ENCODE measurements around the gene HSBP1L1. TPM values are rescaled to one million over a fixed set of nuclear protein-coding genes. Genes with fewer than 3 reads are reported as not detected.

HSBP1L1 gene
- total and polyA plus RNA-seq, 4 donors = 12.2 to 61.0 (median 26.4) TPM

- peak overlapping the region; percentile 33 to 47 for H3K27ac ChIP-seq (ENCODE audit: low read depth in 1 of 2, low read length in 2 of 2)
- no peaks in the 10 kb centered on the region for H3K9me3 ChIP-seq (ENCODE audit: control insufficient read depth in 4 of 4, low read length in 3 of 4)
- H3K9ac ChIP-seq (ENCODE audit: low read depth in 1 of 2, low read length in 2 of 2) = peak overlapping the region in 1 of 2 donors; percentile 4
- peaks cover 51 to 97% (median 92%) of the 10 kb centered on the region in 4 donors for H3K4me1 ChIP-seq (ENCODE audit: control insufficient read depth in 4 of 4, insufficient read depth in 4 of 4, low read length in 3 of 4)
- 50% methylated on average over 17 of the region's 17 CpGs for WGBS
- DNase-seq (ENCODE audit: low spot score) = no peak
- no peak overlapping the region for H3K4me3 ChIP-seq (ENCODE audit: low read depth in 1 of 3, low read length in 3 of 3)
- H3K36me3 ChIP-seq (ENCODE audit: control insufficient read depth in 4 of 4, insufficient read depth in 3 of 4, low read depth in 1 of 4, low read length in 3 of 4) = peaks cover 3 to 14% (median 8%) of the 10 kb centered on the region in 4 donors
- H3K27me3 ChIP-seq (ENCODE audit: control insufficient read depth in 4 of 4, insufficient read depth in 4 of 4, low read length in 3 of 4) = no peaks in the 10 kb centered on the region
- no peak for TF ChIP-seq GABPA (IDR thresholded peaks at IDR 0.05 in 1 of 2, conservative IDR thresholded peaks at IDR 0.05 in 1 of 2)
- no peak for TF ChIP-seq YY1 (IDR thresholded peaks at IDR 0.05)
- no peak for TF ChIP-seq HNF4A (conservative IDR thresholded peaks at IDR 0.05)
- no peak for TF ChIP-seq FOXA1 (IDR thresholded peaks at IDR 0.05)
- TF ChIP-seq, protein P1, sequence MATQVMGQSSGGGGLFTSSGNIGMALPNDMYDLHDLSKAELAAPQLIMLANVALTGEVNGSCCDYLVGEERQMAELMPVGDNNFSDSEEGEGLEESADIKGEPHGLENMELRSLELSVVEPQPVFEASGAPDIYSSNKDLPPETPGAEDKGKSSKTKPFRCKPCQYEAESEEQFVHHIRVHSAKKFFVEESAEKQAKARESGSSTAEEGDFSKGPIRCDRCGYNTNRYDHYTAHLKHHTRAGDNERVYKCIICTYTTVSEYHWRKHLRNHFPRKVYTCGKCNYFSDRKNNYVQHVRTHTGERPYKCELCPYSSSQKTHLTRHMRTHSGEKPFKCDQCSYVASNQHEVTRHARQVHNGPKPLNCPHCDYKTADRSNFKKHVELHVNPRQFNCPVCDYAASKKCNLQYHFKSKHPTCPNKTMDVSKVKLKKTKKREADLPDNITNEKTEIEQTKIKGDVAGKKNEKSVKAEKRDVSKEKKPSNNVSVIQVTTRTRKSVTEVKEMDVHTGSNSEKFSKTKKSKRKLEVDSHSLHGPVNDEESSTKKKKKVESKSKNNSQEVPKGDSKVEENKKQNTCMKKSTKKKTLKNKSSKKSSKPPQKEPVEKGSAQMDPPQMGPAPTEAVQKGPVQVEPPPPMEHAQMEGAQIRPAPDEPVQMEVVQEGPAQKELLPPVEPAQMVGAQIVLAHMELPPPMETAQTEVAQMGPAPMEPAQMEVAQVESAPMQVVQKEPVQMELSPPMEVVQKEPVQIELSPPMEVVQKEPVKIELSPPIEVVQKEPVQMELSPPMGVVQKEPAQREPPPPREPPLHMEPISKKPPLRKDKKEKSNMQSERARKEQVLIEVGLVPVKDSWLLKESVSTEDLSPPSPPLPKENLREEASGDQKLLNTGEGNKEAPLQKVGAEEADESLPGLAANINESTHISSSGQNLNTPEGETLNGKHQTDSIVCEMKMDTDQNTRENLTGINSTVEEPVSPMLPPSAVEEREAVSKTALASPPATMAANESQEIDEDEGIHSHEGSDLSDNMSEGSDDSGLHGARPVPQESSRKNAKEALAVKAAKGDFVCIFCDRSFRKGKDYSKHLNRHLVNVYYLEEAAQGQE (IDR thresholded peaks at IDR 0.05) = no peak
- no peak for TF ChIP-seq RXRA (IDR thresholded peaks at IDR 0.05)
- no peak for TF ChIP-seq HNF4G (IDR thresholded peaks at IDR 0.05)
- no peak for TF ChIP-seq MAX (IDR thresholded peaks at IDR 0.05)
- no peak for TF ChIP-seq ZBTB33 (IDR thresholded peaks at IDR 0.05)
- TF ChIP-seq JUND (IDR thresholded peaks at IDR 0.05) = no peak
These were observed 19.1 kb upstream of the HSBP1L1 start for GRCh38 chr18:79945118-79946042.

DNA sequence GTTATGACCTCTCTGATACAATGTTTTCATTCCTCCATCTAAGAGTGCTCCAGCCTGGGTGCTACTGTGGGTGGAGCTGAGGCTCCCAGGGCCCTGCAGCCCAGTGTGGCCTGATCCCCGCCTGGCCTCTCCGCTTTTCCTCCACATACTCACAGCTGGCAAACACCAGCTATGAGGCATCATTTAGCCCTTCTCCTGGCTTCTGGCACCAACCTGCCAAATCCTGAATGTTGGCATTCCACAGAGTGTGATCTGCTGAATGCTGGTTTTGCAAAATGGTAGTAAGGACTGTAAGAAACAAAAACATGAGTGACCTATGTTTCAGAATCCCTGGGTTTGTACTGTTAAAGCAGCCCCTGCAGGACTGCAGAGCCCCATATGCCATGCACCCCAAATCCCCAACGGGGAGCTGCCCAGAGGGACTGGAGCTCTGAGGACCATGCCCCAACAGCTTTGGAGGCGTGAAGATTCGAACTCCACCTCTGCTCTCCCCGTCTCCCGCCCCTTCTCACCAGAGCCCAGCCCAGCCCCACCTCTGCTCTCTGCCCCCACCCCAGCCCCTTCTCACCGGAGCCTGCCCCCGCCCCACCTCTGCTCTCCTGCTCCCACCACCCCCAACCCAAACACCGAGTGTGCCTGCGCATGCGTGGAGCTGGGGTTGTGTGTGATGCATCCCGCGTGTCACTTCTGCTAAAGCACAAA, 17.2 kb upstream of the HSBP1L1 start:
- Histone ChIP-seq H3K36me3 (ENCODE audit: control insufficient read depth in 4 of 4, insufficient read depth in 3 of 4, low read depth in 1 of 4, low read length in 3 of 4) (peaks cover 3 to 13% (median 8%) of the 10 kb centered on the region in 4 donors), H3K27me3 (ENCODE audit: control insufficient read depth in 4 of 4, insufficient read depth in 4 of 4, low read length in 3 of 4) (no peaks in the 10 kb centered on the region), H3K9ac (ENCODE audit: low read depth in 1 of 2, low read length in 2 of 2) (peak overlapping the region in 1 of 2 donors; percentile 14), H3K4me1 (ENCODE audit: control insufficient read depth in 4 of 4, insufficient read depth in 4 of 4, low read length in 3 of 4) (peaks cover 41 to 83% (median 76%) of the 10 kb centered on the region in 4 donors), H3K9me3 (ENCODE audit: control insufficient read depth in 4 of 4, low read length in 3 of 4) (no peaks in the 10 kb centered on the region), H3K4me3 (ENCODE audit: low read depth in 1 of 3, low read length in 3 of 3) (peak overlapping the region in 1 of 3 donors; percentile 20), H3K27ac (ENCODE audit: low read depth in 1 of 2, low read length in 2 of 2) (peak overlapping the region; percentile 91)
- no peak for DNase-seq (ENCODE audit: low spot score)
- WGBS = 71% methylated on average over 14 of the region's 14 CpGs
- TF ChIP-seq, protein P2, sequence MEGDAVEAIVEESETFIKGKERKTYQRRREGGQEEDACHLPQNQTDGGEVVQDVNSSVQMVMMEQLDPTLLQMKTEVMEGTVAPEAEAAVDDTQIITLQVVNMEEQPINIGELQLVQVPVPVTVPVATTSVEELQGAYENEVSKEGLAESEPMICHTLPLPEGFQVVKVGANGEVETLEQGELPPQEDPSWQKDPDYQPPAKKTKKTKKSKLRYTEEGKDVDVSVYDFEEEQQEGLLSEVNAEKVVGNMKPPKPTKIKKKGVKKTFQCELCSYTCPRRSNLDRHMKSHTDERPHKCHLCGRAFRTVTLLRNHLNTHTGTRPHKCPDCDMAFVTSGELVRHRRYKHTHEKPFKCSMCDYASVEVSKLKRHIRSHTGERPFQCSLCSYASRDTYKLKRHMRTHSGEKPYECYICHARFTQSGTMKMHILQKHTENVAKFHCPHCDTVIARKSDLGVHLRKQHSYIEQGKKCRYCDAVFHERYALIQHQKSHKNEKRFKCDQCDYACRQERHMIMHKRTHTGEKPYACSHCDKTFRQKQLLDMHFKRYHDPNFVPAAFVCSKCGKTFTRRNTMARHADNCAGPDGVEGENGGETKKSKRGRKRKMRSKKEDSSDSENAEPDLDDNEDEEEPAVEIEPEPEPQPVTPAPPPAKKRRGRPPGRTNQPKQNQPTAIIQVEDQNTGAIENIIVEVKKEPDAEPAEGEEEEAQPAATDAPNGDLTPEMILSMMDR (IDR thresholded peaks at IDR 0.05; ENCODE audit: low read depth, low read length, missing input control) = no peak
- TF ChIP-seq EGR1 (IDR thresholded peaks at IDR 0.05; ENCODE audit: low read depth in 2 of 2) (no peak), GABPA (IDR thresholded peaks at IDR 0.05 in 1 of 2, conservative IDR thresholded peaks at IDR 0.05 in 1 of 2) (no peak), MAX (IDR thresholded peaks at IDR 0.05) (no peak), FOXA1 (IDR thresholded peaks at IDR 0.05) (no peak), HNF4A (conservative IDR thresholded peaks at IDR 0.05) (peak in 1 of 2 donors; percentile 16), HNF4G (IDR thresholded peaks at IDR 0.05) (no peak), FOXA2 (IDR thresholded peaks at IDR 0.05) (no peak), TAF1 (conservative IDR thresholded peaks at IDR 0.05) (no peak), RAD21 (IDR thresholded peaks at IDR 0.05) (no peak), JUND (IDR thresholded peaks at IDR 0.05) (no peak), NR2F2 (IDR thresholded peaks at IDR 0.05) (no peak)
- TF ChIP-seq, protein P1 (IDR thresholded peaks at IDR 0.05) = no peak
- TF ChIP-seq, protein P3, sequence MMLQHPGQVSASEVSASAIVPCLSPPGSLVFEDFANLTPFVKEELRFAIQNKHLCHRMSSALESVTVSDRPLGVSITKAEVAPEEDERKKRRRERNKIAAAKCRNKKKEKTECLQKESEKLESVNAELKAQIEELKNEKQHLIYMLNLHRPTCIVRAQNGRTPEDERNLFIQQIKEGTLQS (IDR thresholded peaks at IDR 0.05) = no peak
